ENCODE measurements around the gene SAP130.

Gene SAP130

GRCh38 chr2:128026448-128027277 lies 1.2 kb downstream of the SAP130 start:
- DNase-seq (ENCODE audit: low read depth): no peak

- no peak for DNase-seq (ENCODE audit: low read depth)
These were observed 3.0 kb downstream of the SAP130 start for GRCh38 chr2:128024816-128025215.

GRCh38 chr2:128017561-128017960 lies 10.3 kb downstream of the SAP130 start:
- DNase-seq (ENCODE audit: low read depth): no peak

GRCh38 chr2:128016620-128017019 lies 11.2 kb downstream of the SAP130 start:
- no peak for DNase-seq (ENCODE audit: low read depth)

- no peak for DNase-seq (ENCODE audit: low read depth)
These were observed 15.2 kb downstream of the SAP130 start for GRCh38 chr2:128012698-128013097.

- no peak for DNase-seq (ENCODE audit: low read depth)
These were observed 19.7 kb downstream of the SAP130 start for GRCh38 chr2:128008074-128008672.

GRCh38 chr2:128004509-128004908 lies 23.4 kb downstream of the SAP130 start:
- no peak for DNase-seq (ENCODE audit: low read depth)

GRCh38 chr2:128003463-128003862 lies 24.4 kb downstream of the SAP130 start:
- DNase-seq (ENCODE audit: low read depth): no peak

GRCh38 chr2:127996160-127996559 lies 31.7 kb downstream of the SAP130 start:
- DNase-seq (ENCODE audit: low read depth): no peak

GRCh38 chr2:127995725-127996124 lies 32.1 kb downstream of the SAP130 start:
- no peak for DNase-seq (ENCODE audit: low read depth)

- no peak for DNase-seq (ENCODE audit: low read depth)
These were observed 34.2 kb downstream of the SAP130 start for GRCh38 chr2:127993659-127994058.

- DNase-seq (ENCODE audit: low read depth): no peak
These were observed 36.1 kb downstream of the SAP130 start for GRCh38 chr2:127991742-127992141.

GRCh38 chr2:127986548-127987079 lies 41.2 kb downstream of the SAP130 start:
- no peak for DNase-seq (ENCODE audit: low read depth)

GRCh38 chr2:127985735-127986134 lies 42.1 kb downstream of the SAP130 start:
- DNase-seq (ENCODE audit: low read depth): no peak

GRCh38 chr2:127985026-127985734 lies 42.7 kb downstream of the SAP130 start:
- no peak for DNase-seq (ENCODE audit: low read depth)

GRCh38 chr2:127984551-127984950 lies 43.3 kb downstream of the SAP130 start:
- DNase-seq (ENCODE audit: low read depth): no peak

- no peak for DNase-seq (ENCODE audit: low read depth)
These were observed 58.4 kb downstream of the SAP130 start for GRCh38 chr2:127969446-127969845.

GRCh38 chr2:127968610-127969339 lies 59.1 kb downstream of the SAP130 start:
- no peak for DNase-seq (ENCODE audit: low read depth)

- no peak for DNase-seq (ENCODE audit: low read depth)
These were observed 66.1 kb downstream of the SAP130 start for GRCh38 chr2:127961729-127962128.

- no peak for DNase-seq (ENCODE audit: low read depth)
These were observed 70.6 kb downstream of the SAP130 start for GRCh38 chr2:127957240-127957639.

GRCh38 chr2:127954857-127955256 lies 73.0 kb downstream of the SAP130 start:
- no peak for DNase-seq (ENCODE audit: low read depth)

GRCh38 chr2:127953849-127954248 lies 74.0 kb downstream of the SAP130 start:
- no peak for DNase-seq (ENCODE audit: low read depth)

Measured in stimulated activated CD8-positive, alpha-beta memory T cell treated with anti-CD3 and anti-CD28 coated beads, Interleukin-7, amount 100 ng/mL, for 24 hours (primary cell).